ENCODE data around the gene PDGFD.

- TF ChIP-seq CTCF (IDR thresholded peaks at IDR 0.05; ENCODE audit: poor library complexity, severe bottlenecking) (no peak), TAF1 (IDR thresholded peaks at IDR 0.05; ENCODE audit: low read depth) (no peak), EP300 (conservative IDR thresholded peaks at IDR 0.05; ENCODE audit: poor library complexity, severe bottlenecking) (no peak), MXI1 (conservative IDR thresholded peaks at IDR 0.05; ENCODE audit: poor library complexity, severe bottlenecking) (no peak), EZH2 (IDR thresholded peaks at IDR 0.05; ENCODE audit: borderline replicate concordance, insufficient read depth, low read length, poor library complexity, severe bottlenecking) (no peak), REST (IDR thresholded peaks at IDR 0.05; ENCODE audit: borderline replicate concordance) (no peak), POLR2AphosphoS5 (IDR thresholded peaks at IDR 0.05) (no peak), SMC3 (conservative IDR thresholded peaks at IDR 0.05; ENCODE audit: poor library complexity) (no peak)
These were observed 216.4 kb downstream of the PDGFD start for GRCh38 chr11:103947546-103947919.

Data from neural cell (in vitro differentiated cells).